ENCODE measurements around the gene NIPA2.

NIPA2 gene

DNA sequence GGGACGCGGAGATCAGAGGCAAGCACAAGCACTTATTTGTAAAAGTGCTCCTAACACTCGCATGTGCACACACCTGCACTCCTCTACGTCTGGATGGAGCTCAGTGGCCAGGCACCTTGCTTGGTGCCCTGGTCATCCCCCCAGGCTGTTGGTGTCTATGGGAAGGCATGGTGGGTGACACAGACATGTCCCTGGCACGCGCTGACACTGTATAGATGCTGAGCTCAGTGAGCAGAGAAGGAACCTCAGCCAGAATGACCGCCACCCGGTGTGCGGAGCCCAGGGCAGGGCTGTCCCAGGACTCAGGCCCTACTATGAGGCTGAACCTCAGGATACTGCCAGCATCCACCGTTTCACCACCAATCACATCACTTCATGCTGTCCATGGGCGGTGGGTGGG lies 64.5 kb downstream of the NIPA2 start:
- no peak for DNase-seq (ENCODE audit: low spot score)

DNA sequence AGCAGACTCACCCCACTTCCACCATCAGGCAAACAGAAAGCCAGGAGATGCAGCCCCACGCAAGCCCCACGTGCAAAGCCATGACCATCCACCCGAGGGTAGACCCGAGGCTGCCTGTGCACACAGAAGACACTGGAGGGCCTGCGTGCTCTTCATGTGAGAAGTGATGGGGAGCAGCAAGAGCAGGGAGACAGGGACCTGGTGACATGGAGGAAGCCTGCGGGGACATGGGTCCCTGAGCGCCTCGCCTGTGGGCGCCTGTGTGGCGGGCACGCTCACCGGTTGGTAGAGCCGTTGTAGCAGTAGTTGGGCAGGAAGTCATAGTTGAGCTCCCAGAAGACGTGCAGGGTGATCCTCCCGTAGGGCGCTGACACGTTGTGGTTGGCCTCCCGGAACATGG lies 65.0 kb downstream of the NIPA2 start:
- no peak for DNase-seq (ENCODE audit: low spot score)

DNA sequence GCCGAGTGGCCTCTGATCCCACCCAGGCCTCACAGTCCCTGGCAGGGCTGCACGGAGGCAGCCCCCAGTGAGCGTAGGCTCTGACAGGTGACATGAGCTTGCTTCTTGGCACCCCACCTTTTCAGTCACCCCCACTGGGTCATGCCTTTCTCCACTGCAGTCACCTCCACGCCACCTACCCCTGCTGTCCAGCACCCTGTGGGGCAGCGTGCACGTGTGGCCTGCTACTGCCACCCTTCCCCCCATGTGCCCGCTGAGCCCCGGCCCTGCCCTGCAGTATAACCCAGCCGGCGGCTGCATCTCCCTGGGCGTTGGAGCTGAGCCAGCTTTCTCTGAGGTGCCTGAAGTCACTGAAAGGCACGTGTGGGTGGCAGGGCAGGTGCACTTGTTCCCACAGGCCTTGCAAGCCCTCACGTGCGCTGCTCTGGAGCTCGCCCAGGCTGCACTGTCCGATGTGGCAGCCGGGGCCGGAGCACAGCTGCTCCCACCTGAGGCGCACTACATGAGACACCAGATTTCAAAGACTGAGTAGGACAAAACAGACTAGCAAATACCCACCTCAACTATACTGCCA lies 65.6 kb downstream of the NIPA2 start:
- no peak for DNase-seq (ENCODE audit: low spot score)

DNA sequence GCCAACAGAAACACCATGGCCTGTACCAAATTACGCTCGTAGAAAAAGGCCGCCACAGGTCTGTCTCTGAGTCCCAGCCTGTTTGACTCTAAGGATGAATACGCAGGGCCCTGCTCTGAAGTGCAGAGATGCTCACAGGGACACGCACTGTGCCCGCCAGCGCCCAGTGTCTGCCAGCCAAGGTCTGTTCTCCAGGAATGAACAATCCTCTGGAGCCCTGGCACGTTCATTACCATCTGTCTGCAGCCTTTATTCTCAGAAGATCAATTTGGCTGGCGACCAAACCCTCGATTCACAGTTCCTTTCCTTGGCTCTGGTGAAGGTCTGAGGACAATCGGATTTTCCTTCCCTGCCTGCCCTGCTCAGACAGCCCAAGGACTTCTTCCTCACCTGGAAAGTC lies 66.3 kb downstream of the NIPA2 start:
- DNase-seq (ENCODE audit: low spot score): no peak

DNA sequence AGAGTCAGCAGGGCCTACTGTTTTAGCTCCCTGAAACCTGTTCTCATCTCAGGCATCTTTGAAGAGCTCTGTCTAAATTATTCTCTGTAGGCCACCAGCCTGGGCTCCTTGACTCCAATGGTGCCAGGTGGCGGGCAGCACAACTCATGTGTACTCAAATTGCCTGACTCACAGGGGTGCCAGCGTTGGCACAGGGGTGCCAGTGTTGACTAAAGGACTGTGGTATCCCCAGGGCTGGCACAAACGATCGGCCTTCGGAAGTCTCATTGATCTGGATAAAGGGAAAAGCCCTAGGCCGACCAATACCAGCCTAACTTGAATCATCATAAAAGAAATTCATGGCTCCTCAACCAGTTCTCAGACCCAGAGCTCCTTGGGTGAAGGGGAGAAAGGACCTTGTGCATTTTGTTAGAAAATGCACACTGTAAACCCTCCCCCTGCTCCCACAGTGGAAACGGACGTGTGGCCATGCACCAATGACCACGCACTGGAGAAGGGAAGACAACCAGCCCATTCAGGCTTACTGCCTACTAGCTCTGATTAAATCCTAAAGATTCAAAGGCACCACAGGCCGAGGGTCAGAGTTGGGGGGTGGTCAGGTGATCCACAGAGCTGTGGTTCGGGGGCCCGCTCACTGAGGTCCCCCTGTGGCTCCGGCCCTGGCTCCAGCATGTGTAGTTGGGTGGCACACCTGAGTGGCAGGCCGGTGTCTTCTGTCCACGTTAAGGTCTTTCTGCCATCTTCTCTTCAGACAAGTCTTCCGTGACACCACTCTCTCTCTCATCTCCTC lies 68.9 kb downstream of the NIPA2 start:
- DNase-seq (ENCODE audit: low spot score): no peak

DNA sequence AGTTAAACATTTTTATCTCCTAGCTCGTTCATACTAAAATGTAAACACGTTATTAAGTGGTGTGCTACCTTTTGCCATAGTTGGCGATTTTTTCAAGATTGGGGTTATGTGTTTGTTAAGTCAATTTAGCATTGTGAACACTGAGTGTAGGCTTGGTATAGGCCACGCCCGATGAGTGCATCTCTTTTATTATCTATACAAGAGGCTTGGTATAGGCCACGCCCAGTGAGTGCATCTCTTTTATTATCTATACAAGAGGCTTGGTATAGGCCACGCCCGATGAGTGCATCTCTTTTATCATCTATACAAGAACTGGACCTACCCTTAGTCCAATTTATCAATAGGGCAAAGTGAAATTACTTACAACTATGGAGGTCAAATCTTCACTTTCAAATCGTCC lies 70.4 kb downstream of the NIPA2 start:
- no peak for DNase-seq (ENCODE audit: low spot score)

DNA sequence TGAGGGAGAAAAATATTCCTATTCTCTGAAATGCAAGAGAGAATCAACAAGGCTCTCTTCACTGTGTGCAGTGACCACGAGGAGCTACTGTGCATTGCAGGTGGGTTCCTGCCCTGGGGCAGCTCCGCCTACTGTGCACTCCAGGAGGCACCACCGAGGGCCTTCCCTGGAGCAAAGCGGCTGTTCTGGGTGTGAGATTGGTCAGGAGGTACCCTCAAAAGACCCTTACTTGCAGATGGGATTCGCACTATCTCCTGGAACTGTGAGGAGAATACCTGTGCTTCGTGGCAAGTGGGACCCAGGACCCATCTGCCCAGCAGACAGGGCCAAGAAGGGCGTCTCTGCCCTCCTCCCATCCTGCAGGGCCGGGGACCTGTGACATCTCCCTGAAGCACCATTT lies 72.8 kb downstream of the NIPA2 start:
- no peak for DNase-seq (ENCODE audit: low spot score)

DNA sequence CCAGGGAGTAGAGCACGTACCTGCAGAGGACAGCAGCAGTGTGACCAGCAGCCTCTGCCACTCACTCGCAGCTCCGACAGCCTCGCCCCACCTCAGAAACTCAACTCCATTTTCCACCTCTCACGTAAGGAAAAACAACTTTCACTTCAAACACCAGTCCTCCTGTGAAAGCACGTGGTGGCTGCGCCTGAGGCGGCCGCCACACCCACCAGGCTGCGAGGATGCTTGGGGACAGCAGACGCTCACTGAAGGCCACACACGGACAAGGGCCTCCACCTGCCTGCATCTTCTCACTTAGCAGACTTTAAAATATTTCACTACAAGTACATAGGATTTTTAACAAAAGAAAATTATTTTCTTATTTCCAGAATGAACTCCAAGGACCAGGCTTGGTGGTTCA lies 73.8 kb downstream of the NIPA2 start:
- no peak for DNase-seq (ENCODE audit: low spot score)

DNA sequence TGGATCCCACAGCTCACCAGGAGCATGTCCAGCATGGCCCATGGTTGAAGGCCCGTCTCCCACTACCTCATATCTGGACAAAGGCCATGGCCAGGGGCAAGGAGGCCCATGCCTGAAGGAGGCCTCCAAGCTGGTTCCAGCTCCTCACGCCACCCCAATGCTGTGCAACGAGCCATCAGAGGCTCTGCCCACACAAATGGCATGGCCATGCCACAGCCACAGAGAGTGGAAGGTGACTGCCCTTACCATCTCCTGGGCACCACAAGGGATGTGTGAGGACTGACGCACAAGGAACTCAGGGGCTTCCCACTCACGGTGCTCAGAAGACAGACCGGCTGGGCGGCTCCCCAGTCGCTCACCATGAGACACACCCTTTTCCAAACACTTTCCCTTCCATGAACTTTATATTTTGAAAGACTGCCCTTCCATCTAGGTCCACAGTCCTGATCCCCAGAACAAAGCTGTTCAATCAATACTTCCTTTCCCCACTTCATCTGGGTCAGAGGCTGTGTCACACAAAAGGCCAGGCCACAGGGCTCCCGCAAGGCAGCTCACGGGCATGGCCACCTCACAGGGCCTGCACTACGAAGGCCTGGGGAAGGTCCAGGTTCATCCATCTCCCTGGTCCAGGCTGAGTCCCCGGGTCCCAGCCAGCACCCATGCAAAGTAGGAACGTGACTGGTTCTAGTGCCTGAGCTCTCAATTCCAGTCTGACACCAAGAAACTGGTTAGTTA lies 75.3 kb downstream of the NIPA2 start:
- DNase-seq (ENCODE audit: low spot score): no peak

DNA sequence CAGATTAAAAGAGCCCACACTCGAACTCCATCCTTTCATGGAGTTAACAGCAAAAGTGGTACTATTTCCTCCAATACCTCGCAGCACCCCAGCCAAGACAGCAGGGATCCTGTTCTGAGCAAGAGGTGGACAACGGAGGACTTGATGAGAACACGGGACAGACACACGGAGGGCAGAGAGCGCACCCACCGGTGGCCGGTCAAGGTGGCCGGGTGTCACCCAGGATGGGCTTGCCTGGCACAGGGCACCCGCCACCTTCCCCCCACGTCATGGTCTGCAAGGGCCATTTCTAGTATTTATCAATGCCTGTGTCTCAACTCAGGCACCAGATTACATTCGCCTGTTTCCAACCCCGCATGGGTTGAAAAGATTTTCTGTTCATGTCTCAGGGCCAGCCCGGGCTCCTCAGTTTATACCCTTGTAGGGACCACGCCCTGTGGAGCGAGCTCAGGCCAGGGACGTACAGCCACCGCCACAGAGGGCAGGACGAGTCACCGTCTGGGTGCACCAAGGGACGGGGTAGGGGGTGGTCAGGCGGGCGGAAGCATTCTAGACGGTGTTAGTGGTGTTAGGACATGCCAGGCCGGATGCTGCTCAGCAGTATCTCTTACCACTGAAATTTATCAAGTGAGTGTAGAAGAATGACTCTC lies 77.5 kb downstream of the NIPA2 start:
- DNase-seq (ENCODE audit: low spot score): no peak

DNA sequence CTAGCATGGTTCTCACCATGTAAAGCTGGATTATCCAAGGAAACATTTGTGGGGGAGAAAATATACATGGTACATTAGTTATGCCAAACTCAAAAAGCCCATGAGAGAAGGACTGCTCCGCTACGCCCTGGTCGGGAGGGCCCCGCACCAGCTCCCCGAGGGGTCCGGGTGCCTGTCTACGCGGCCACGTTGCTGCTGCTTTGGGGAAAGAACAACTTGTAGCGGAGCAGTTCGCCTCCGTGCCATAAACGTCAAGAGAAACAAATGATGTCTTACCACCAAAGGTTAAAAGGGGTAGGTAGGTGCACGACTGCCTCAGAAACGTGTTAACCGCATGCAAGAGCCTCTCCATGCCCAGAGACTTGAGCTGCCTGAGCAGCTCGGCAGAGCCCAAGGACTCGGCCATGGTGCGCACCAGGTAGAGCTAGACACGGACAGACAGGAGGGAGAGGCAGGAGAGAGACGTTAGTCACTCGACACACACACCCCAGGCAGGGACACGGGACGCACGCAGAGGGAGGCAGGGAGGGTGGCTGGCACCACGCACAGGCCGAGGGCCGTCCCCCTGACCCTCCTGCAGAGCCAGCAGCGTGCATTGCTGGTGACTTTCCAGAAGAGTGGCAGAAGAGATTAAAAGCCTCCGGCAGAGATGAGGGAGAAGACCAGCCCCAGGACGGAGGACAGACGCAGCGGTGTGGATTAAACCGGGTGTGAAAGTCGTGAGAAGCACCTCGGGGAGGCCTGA lies 78.3 kb downstream of the NIPA2 start:
- DNase-seq (ENCODE audit: low spot score): no peak

DNA sequence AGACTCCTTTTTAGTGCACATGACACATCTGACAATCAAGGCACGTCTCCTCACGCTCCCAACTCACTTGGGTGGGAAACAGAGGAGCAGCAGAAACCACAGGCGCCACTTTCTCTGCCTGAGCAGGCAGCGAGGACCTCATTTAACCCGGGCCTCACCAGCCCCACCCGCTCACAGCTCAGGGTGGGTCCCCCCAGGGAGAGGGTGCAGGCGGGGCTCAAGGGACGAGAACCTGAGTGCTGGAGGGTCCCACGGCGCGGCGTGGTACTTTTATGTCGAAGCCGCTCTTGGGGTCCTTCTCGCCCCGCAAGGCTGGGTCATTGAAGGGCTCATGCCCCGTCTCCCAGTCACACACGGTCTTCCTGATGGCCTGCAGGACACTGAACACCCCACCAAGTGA lies 79.1 kb downstream of the NIPA2 start:
- DNase-seq (ENCODE audit: low spot score): no peak

Data from hematopoietic multipotent progenitor cell treated with erythropoietin and hydrocortisone succinate and interleukin-3 and kit ligand, for 17 days (in vitro differentiated cells).